ENCODE data around the gene TMEM198.

The TMEM198 gene, protein sequence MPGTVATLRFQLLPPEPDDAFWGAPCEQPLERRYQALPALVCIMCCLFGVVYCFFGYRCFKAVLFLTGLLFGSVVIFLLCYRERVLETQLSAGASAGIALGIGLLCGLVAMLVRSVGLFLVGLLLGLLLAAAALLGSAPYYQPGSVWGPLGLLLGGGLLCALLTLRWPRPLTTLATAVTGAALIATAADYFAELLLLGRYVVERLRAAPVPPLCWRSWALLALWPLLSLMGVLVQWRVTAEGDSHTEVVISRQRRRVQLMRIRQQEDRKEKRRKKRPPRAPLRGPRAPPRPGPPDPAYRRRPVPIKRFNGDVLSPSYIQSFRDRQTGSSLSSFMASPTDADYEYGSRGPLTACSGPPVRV

DNA sequence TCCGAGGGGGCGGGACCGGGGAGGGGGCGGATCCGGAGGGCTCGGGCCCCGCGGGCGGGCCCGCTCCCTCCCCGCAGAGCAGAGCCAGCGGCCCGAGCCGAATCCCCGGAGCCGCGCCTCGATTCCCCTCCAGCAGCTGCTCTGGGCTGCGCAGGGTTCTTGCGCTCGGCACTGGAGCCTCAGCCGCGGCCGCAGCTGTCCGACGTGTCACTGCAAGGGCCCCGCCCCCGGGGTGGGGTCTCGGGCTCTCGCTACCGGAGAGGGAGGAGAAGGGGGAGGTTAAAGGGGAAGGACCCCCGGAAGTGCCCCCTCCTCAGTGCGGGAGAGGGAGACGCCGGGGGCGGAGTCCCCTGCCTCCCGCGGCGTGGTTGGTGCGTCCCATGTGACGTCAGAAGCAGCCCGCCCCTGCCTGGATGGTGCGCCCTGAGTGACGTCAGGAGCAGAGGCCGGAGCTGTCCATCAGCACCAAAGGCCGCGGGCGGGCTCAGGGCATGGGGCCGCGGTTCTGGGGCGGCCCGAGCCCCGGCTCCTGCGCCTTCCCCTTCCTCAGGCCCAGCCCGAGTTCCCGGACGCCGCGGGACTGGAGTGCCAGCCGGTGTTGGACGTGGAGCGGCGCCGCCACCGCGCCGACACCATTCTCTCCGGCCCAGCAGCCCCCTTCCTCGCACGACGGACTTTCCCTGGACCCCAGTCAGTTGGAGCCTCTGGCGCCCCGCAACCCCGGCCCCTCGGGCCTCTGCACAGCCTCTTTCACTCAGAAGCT lies at the start of gene TMEM198, which contains the start of gene CHPF:
Gene TMEM198 (plus strand): TSS at position 433 of the 763 bp plus-strand sequence. CDS start 700 bp downstream, outside the sequence.
Gene CHPF (minus strand): TSS at position 214 of the 763 bp plus-strand sequence. CDS start 271 bp downstream, outside the sequence.
- TF ChIP-seq GATA3 (IDR thresholded peaks at IDR 0.05; ENCODE audit: low read depth, low read length) (no peak), GATA2 (IDR thresholded peaks at IDR 0.05; ENCODE audit: low read depth, low read length) (0 out of 2 replicates have a peak, but pooled peaks have one; percentile 22)

DNA sequence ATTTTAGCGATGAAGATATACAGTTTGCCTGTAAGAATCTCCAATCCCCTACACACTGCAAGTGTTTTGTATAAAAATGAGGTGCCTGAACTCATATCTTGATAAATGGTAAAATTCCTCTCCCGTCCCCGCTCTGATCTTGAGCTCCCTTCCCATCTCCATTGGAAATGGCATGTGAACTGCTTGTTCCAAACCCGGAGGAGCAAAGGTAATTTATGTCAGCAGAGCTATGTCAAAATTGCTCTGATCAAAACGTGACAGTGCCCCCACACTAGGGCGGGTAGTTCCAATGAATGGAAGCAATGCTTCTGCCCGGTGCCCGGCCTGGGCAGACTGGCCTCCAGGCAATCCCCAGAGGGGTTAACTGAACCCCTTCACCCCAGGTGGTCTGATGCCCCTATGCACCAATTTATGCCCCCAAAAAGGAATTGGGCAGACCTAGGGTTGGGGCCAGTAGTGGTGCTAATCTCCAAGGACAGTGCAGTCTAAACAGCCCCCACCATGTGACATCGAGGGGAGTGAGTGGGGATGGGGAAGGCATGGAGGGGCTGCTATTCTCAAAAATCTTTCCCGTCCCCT lies 48.8 kb upstream of the TMEM198 start:
- TF ChIP-seq GATA2 (IDR thresholded peaks at IDR 0.05; ENCODE audit: low read depth, low read length) = no peak
- TF ChIP-seq GATA3 (IDR thresholded peaks at IDR 0.05; ENCODE audit: low read depth, low read length) = no peak

DNA sequence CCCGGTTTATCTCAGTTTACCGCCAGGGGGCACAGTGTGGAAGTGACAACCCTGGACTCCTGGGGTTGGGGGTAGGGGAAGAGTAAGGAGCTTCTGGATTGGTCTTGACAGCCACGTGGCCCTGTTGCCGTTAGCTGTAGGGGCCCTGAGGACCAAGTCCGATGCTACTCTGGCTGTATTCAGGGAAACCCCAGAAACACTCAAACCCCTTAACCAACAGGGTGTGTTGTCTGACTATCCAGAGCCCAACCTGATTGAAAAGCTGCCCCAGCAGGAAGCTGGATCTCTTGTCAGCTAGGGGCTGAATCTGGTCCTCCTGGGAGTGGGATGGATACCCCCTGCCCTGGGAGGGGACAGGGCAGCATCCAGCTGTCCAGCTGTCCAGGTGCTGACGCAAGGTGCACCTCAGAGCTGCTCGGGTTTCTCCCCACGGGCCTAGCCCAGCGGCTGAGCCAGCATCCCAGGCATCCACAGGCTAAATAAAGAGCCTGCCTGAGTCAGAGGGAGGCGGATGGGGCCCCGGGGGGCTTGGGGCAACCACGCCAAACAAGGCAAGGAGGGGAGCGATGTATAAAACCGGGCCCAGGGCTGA lies 48.2 kb upstream of the TMEM198 start:
- no peak for TF ChIP-seq GATA3 (IDR thresholded peaks at IDR 0.05; ENCODE audit: low read depth, low read length)
- no peak for TF ChIP-seq GATA2 (IDR thresholded peaks at IDR 0.05; ENCODE audit: low read depth, low read length)

DNA sequence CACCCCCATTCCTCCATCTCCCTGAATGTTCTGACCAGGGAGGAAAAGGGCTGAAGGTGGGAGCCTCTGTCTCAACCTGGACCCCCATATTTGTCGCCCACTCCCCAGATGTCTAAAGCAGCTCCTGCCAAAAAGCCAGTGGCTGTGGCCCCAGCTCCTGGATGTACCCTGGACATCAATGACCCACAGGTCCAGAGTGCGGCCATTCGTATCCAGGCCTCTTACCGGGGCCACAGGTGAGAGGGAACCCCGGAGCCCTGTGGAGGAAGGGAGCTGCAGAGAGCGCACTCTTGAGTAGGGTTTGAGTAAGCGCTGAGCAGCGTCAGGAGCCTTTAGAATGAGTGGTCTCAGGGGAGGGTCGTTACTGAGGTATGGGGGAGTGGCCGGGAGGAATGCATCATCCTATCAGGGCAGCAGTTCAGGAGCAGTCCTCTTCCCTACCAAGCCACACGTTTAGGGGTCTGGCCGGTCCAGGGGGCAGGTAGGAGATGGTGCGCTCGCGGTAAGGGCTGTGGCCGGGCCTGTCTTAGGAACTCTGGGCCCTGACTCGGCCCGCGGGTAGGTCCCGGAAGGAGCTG lies 47.5 kb upstream of the TMEM198 start:
- TF ChIP-seq GATA2 (IDR thresholded peaks at IDR 0.05; ENCODE audit: low read depth, low read length) (no peak), GATA3 (IDR thresholded peaks at IDR 0.05; ENCODE audit: low read depth, low read length) (no peak)

DNA sequence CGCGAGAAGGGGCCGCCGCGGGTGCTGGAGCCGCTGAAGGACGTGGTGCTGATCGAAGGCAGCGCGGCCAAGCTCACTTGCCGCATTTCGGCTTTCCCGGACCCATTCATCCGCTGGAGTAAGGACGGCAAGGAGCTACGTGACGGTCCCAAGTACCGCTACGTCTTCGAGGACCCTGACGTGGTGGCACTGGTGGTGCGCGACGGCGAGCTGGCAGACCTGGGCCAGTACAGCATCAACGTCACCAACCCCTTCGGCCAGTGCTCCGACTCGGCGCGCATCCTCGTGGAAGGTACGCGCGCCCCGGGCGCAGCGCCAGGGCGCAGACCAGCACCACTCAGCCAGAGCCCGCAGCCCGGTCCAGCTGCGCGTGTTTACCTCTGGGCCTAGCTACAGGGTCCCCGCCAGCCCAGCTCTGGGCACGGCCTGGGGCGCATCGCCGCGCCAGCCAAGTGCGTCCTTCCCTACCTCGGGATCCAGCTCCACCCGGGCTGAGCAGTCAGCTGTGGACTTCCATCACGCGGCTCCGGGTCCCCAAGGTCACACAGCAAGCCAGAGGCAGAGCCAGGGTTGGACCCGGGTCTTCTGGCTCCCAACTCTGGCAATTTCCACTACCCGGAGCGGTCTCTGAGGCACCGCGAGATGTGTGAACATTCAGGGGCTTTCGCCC lies 46.9 kb upstream of the TMEM198 start:
- no peak for TF ChIP-seq GATA2 (IDR thresholded peaks at IDR 0.05; ENCODE audit: low read depth, low read length)
- no peak for TF ChIP-seq GATA3 (IDR thresholded peaks at IDR 0.05; ENCODE audit: low read depth, low read length)

DNA sequence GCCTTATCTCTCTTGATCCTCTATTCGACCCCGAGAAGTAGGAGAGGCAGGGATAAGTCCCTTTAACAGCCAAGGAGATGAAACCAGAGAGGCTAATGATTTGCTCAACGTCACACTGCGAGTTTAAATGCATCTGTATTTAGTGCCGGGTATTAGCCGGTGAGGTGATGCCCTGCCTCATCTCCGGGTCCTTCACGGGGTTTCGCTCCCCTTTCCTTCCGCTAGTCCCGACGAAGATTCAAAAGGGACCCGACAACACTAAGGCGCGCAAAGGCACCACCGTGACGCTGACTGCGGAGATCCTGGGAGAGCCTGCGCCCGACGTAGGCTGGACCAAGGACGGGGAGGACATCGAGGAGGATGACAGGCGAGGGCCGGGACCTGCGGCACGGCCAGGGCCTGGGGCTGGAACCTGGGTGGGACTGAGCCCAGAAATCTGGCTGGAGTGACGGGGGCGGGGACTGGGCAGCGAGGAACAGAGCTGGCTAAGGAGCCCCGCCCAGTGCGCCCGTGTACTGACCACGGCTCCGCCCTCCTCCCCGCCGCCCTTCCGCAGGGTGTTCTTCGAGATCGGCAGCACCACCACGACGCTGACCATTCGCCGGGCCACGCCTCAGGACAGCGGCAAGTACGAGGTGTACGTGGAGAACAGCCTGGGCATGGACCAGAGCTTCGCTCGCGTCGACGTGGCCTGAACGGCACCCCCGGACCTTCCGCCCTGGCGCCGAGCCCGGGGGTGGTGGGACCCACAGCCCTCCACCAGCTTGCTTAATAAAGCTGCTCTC lies 46.1 kb upstream of the TMEM198 start:
- TF ChIP-seq GATA3 (IDR thresholded peaks at IDR 0.05; ENCODE audit: low read depth, low read length) (no peak), GATA2 (IDR thresholded peaks at IDR 0.05; ENCODE audit: low read depth, low read length) (no peak)

DNA sequence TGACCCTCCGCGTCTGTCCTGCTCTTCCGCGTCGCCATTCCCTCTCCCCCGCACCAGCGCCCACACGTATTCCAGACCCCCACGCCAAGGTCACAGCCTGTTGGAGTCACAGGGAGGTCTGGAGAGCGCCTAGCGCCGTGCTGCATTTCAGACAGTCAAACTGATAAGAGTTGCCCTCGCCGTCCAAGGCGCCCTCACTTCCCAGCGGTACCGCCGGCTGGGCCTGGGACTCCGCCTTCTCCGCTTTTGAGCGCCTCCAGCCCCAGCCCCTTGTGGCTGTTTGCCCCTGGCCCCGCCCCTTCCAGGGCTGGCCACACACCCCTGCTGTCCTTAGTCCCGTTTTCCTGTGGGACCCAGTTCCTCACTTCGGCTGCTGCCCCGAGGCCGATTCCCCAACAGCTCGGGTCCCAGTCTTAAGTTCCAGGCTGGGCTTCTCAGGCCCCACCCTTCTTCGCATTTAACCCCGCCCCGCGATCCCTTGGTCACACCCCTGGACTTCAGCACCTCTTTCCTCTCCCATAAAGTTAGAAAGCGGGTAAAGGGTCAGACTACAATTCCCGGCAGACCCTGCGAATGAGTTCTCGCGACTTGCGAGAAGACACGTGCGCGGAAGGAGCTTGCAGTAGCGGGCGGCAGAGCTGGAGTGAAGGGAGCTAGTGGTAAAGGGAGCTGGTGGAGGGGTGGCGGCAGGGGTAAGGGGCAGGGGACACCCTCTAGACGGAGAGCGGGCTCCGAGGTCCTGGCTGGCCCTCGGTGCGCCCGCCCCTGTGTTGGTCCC lies 45.4 kb upstream of the TMEM198 start, which contains the start of gene GMPPA:
Gene GMPPA (plus strand): TSS at position 612 of the 778 bp plus-strand sequence. CDS start 1,085 bp downstream, outside the sequence.
- TF ChIP-seq GATA3 (IDR thresholded peaks at IDR 0.05; ENCODE audit: low read depth, low read length) (no peak), GATA2 (IDR thresholded peaks at IDR 0.05; ENCODE audit: low read depth, low read length) (0 out of 2 replicates have a peak, but pooled peaks have one; percentile 23)

DNA sequence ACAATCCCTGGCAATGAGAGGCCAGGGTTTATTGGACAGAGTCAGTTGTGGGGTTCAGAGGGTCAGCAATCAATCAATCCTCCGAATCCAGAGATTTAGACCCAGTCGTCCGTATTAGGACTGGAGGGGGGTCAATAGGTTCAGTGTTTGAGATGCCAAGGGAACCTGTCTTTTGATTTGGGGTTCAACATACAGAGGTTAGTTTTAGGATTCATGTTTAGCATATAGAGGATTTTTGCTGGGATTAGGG lies 44.8 kb upstream of the TMEM198 start:
- no peak for TF ChIP-seq GATA2 (IDR thresholded peaks at IDR 0.05; ENCODE audit: low read depth, low read length)
- TF ChIP-seq GATA3 (IDR thresholded peaks at IDR 0.05; ENCODE audit: low read depth, low read length) = no peak

DNA sequence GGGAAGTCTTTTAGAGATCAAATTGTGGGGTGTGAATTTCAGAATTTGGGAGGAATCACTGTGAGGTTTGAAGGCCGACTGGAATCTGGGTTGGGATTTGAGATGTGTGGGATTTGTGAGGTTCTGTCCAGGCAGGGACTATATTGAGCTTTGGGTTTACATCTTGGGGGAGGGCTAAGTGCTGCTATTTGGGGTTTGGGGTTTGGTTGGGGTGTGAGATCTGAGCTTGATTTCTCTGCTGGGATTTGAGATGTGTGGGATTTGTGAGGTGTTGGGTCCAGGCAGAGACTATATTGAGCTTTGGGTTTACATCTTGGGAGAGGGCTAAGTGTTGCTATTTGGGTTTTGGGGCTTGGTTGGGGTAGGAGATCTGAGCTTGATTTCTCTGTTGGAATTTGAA lies 44.3 kb upstream of the TMEM198 start:
- TF ChIP-seq GATA3 (IDR thresholded peaks at IDR 0.05; ENCODE audit: low read depth, low read length) = no peak
- no peak for TF ChIP-seq GATA2 (IDR thresholded peaks at IDR 0.05; ENCODE audit: low read depth, low read length)

DNA sequence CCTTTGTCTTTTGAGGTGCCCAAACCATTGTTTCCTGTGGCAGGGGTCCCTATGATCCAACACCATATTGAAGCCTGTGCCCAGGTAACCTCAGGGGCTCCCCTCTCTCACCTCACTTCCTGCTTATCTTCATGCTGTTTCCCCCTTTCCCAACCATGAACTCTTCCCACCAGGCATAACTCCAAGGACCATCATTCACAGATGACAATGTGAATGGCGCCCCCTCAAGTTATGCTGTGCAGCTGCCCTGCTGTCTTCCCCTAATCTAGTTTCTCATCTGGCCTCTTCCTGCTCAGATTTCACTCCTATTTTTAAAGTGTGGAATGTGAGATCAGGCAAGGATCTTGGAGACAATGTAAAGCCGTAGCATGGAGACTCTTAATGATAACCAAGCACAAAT lies 43.7 kb upstream of the TMEM198 start:
- peak; percentile 54; the same call in 1 of the 2 replicates for TF ChIP-seq GATA2 (IDR thresholded peaks at IDR 0.05; ENCODE audit: low read depth, low read length)
- no peak for TF ChIP-seq GATA3 (IDR thresholded peaks at IDR 0.05; ENCODE audit: low read depth, low read length)

DNA sequence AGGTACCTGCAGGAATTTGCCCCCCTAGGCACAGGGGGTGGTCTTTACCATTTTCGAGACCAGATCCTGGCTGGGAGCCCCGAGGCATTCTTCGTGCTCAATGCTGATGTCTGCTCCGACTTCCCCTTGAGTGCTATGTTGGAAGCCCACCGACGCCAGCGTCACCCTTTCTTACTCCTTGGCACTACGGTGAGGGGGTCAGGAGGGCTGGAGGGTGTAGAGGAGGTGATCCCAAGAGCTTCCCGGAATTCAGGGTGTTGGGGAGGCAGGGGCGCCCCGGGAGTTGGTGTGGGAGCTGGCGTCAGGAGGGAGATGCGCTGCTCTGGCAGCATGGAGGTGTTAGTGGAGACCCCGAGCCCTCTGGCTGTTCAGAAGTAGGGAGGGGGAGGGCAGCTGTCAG lies 42.0 kb upstream of the TMEM198 start:
- TF ChIP-seq GATA3 (IDR thresholded peaks at IDR 0.05; ENCODE audit: low read depth, low read length) (no peak), GATA2 (IDR thresholded peaks at IDR 0.05; ENCODE audit: low read depth, low read length) (no peak)

DNA sequence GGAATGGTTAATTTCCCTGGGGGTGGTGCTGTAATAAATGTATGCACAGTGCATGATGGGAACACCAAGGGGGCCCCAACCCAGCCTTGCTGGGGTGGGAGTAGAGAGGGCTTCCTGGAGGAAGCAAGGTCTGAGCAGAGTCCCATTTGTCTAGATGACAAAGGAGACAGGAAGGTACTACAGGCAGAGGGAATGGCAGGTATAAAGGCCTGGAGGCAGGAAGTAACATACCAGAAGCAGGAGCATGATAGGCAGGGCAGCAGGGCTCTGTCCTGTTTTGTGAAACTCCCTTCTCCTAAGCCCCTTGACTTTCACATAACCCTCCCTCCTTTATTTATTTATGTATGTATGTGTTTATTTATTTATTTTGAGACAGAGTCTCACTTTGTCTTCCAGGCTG lies 41.2 kb upstream of the TMEM198 start:
- TF ChIP-seq GATA3 (IDR thresholded peaks at IDR 0.05; ENCODE audit: low read depth, low read length) (no peak), GATA2 (IDR thresholded peaks at IDR 0.05; ENCODE audit: low read depth, low read length) (no peak)
